GM12878 (cell line): ENCODE measurements around the gene SIMC1. TPM values are rescaled to one million over a fixed set of nuclear protein-coding genes. Genes with fewer than 3 reads are reported as not detected.

Source experiments
- ATAC-seq: fragments of 200-7000 bp; cut with Tn5 transposase; 3 replicates; pipeline ENCODE4 v1.9.1; 2020; ENCODE audit warnings: mild to moderate bottlenecking, moderate library complexity
- BruUV-seq: library from RNA; stranded (reverse); fragments of 400-500 nt; replicated peaks from 2 replicates; lab custom pipeline; 2021; lab: Mats Ljungman, UMichigan
- CTCF ChIA-PET: fragments of 300-600 bp; sonication (Branson Sonifier 250); formaldehyde crosslinking; extraction: SDS; loops from one replicate; lab custom pipeline; 2021; ENCODE audit warnings: inconsistent platforms; lab: Yijun Ruan, JAX
- POLR2A ChIA-PET: fragments of 350-600 bp; formaldehyde crosslinking; extraction: SDS; loops from one replicate; lab custom pipeline; 2021; ENCODE audit warnings: inconsistent platforms; lab: Charles Lee
- RAD21 ChIA-PET: fragments of 300-600 bp; sonication (Branson Sonifier 250); formaldehyde crosslinking; loops from one replicate; lab custom pipeline; 2023; ENCODE audit warnings: antibody characterized with exemption; ENCODE audit not compliant: unreplicated experiment; lab: Charles Lee
- SMC1A ChIA-PET: fragments of 300-600 bp; sonication (Branson Sonifier 250); formaldehyde crosslinking; loops from one replicate; lab custom pipeline; 2023; ENCODE audit not compliant: unreplicated experiment, uncharacterized antibody; lab: Charles Lee
- DNase-seq: peaks from one replicate; pipeline ENCODE4 v3.0.0-alpha.2; 2011; ENCODE audit warnings: low read depth, low spot score
- FAIRE-seq: peaks from 3 replicates; lab custom pipeline; 2011; peaks lifted over from hg19 to GRCh38; lab: Jason Lieb, UNC
- H2AFZ ChIP-seq: 2 replicates; pipeline ENCODE4 v1.6.0; 2011; ENCODE audit warnings: low read depth, low read length, control low read depth; ENCODE audit not compliant: control insufficient read depth
- H3K27ac ChIP-seq: 2 replicates; pipeline ENCODE4 v1.5.1; 2011; ENCODE audit warnings: control low read depth; ENCODE audit not compliant: control insufficient read depth, insufficient read depth
- H3K27me3 ChIP-seq, 2 experiments: replicated peaks in 1 of 2; 2 replicates each; pipeline versions ENCODE4 v1.6.0 to v1.6.1; 2011; ENCODE audit warnings: low read length in 1 of 2; ENCODE audit not compliant: control insufficient read depth in 2 of 2, insufficient read depth in 2 of 2
- H3K36me3 ChIP-seq, 2 experiments: 2 replicates each; pipeline ENCODE4 v1.5.1; 2011; ENCODE audit warnings: low read length in 1 of 2; ENCODE audit not compliant: control insufficient read depth in 2 of 2, insufficient read depth in 2 of 2
- H3K4me1 ChIP-seq: 2 replicates; pipeline ENCODE4 v1.6.1; 2011; ENCODE audit warnings: mild to moderate bottlenecking, low read length, moderate library complexity, mixed read lengths; ENCODE audit not compliant: control insufficient read depth, insufficient read depth
- H3K4me2 ChIP-seq: 2 replicates; pipeline ENCODE4 v1.6.0; 2011; ENCODE audit warnings: control low read depth; ENCODE audit not compliant: control insufficient read depth, insufficient read depth
- H3K4me3 ChIP-seq: fragments of 200-600 bp; sonication (generic); 2 replicates; pipeline ENCODE4 v1.5.1; 2016
- H3K79me2 ChIP-seq: 2 replicates; pipeline ENCODE4 v1.6.0; 2011; ENCODE audit warnings: low read length; ENCODE audit not compliant: control insufficient read depth, insufficient read depth
- H3K9ac ChIP-seq: 2 replicates; pipeline ENCODE4 v1.8.0; 2011; ENCODE audit warnings: low read length, control low read depth, mixed read lengths; ENCODE audit not compliant: control insufficient read depth, insufficient read depth
- H3K9me3 ChIP-seq: replicated peaks from 3 replicates; pipeline ENCODE4 v1.5.1; 2011; ENCODE audit warnings: mild to moderate bottlenecking, low read length; ENCODE audit not compliant: control insufficient read depth, insufficient read depth
- H4K20me1 ChIP-seq: 2 replicates; pipeline ENCODE4 v1.6.0; 2011; ENCODE audit not compliant: control insufficient read depth, insufficient read depth
- CBX5 ChIP-seq: sonication (generic); IDR thresholded peaks from 2 replicates; pipeline ENCODE4 v1.6.1; 2016; ENCODE audit warnings: low read depth, moderate library complexity, mild to moderate bottlenecking, inconsistent platforms
- EED ChIP-seq: sonication (generic); IDR thresholded peaks from 2 replicates; pipeline ENCODE4 v1.6.1; 2016; ENCODE audit warnings: antibody characterized with exemption, low read depth
- GATAD2B ChIP-seq: fragments of 450-650 bp; conservative IDR thresholded peaks from 2 replicates; pipeline ENCODE4 v1.6.1; 2017; ENCODE audit warnings: low read depth, mild to moderate bottlenecking, moderate library complexity
- IRF3 ChIP-seq: fragments of 450-650 bp; IDR thresholded peaks from 2 replicates; pipeline ENCODE4 v1.6.1; 2014; ENCODE audit warnings: mild to moderate bottlenecking
- NFXL1 ChIP-seq: fragments of 450-650 bp; IDR thresholded peaks from 2 replicates; pipeline ENCODE4 v1.6.1; 2017; ENCODE audit warnings: antibody characterized with exemption, mild to moderate bottlenecking, borderline replicate concordance
- NR2C1 ChIP-seq: fragments of 450-650 bp; IDR thresholded peaks from 2 replicates; pipeline ENCODE4 v1.6.1; 2017; ENCODE audit warnings: antibody characterized with exemption, mild to moderate bottlenecking, moderate library complexity
- SUZ12 ChIP-seq: fragments of 200-600 bp; sonication (generic); IDR thresholded peaks from one replicate; pipeline ENCODE4 v1.6.1; 2018; ENCODE audit warnings: antibody characterized with exemption, mild to moderate bottlenecking; ENCODE audit not compliant: unreplicated experiment
- TAF1 ChIP-seq: IDR thresholded peaks from 2 replicates; pipeline ENCODE4 v1.6.1; 2011; ENCODE audit warnings: mild to moderate bottlenecking, low read depth, low read length, borderline replicate concordance
- TBL1XR1 ChIP-seq: IDR thresholded peaks from 2 replicates; pipeline ENCODE4 v1.6.1; 2012; ENCODE audit warnings: low read depth, low read length, improper control_type of control experiment
- YBX1 ChIP-seq: fragments of 450-650 bp; IDR thresholded peaks from 2 replicates; pipeline ENCODE4 v1.6.1; 2016; ENCODE audit warnings: antibody characterized with exemption
- ZNF24 ChIP-seq: fragments of 450-650 bp; IDR thresholded peaks from 2 replicates; pipeline ENCODE4 v1.6.1; 2017; ENCODE audit warnings: antibody characterized with exemption, mild to moderate bottlenecking
- ZZZ3 ChIP-seq: IDR thresholded peaks from 2 replicates; pipeline ENCODE4 v1.6.1; 2011; ENCODE audit warnings: low read depth; ENCODE audit not compliant: control insufficient read depth, insufficient read length
- WGBS: methylation state at CpG from one replicate; pipeline ENCODE4 v1.1.6; 2016; ENCODE audit warnings: low lambda C conversion rate; ENCODE audit not compliant: insufficient replicate concordance, insufficient coverage; ENCODE audit errors: missing lambda C conversion rate; 5-methylcytosine and 5-hydroxymethylcytosine counted together
- in situ Hi-C: fragments of 300-500 bp; cut with MboI; formaldehyde crosslinking; loops from 9 replicates; pipeline ENCODE4 v1.14.3; 2018; ENCODE audit warnings: mixed read lengths
- intact Hi-C: fragments of 100-400 bp; cut with micrococcal nuclease; formaldehyde crosslinking; loops from one replicate; pipeline ENCODE4 v1.14.2; 2022; ENCODE audit not compliant: unreplicated experiment
- polyA plus RNA-seq, 11 experiments: library from polyadenylated mRNA; depleted of rRNA in 4 of 11; unstranded in 6 of 11; stranded (reverse) in 5 of 11; fragments of >200 nt; fragmentation: Nextera tagmentation in 4 of 11; fragmentation: Illumina TruSeq in 1 of 11; extraction: Ambion mirVana in 4 of 11; extraction: Trizol in 1 of 11; gene quantifications; 1 replicate in 1 of 11; 2 replicates in 10 of 11; pipeline versions ENCODE4 v1.2.1 to v1.2.3, GENCODE V29; 2011 to 2016; ENCODE audit warnings: inconsistent platforms in 2 of 11, missing spikeins in 2 of 11, low read depth in 1 of 11
- total RNA-seq, 4 experiments: library from RNA; depleted of rRNA in 3 of 4; stranded (reverse); fragments of >200 nt in 3 of 4; fragmentation: Illumina TruSeq in 1 of 4; extraction: Trizol in 1 of 4; gene quantifications; 2 replicates each; pipeline versions ENCODE4 v1.2.1 to v1.2.3, GENCODE V29; 2013 to 2021
- TF ChIP-seq, protein P1 (sequence below): fragments of 450-650 bp; IDR thresholded peaks from 2 replicates; pipeline ENCODE4 v1.6.1; 2016; ENCODE audit warnings: mild to moderate bottlenecking, moderate library complexity, borderline replicate concordance
- TF ChIP-seq, protein P2 (sequence below): fragments of 450-650 bp; IDR thresholded peaks from 2 replicates; pipeline ENCODE4 v1.6.1; 2018; ENCODE audit warnings: mild to moderate bottlenecking, low read depth, moderate library complexity; ENCODE audit not compliant: partially characterized antibody

Gene SIMC1
- total and polyA plus RNA-seq, 10 of the 15 experiments (the other 5 are each of a cell fraction or from before 2014, with no cell fraction given), result 3.0 to 16.5 (median 10.4) TPM

- Histone ChIP-seq H2AFZ (peak within 1 kb of the TSS; percentile 92), H3K27ac (no peak within 1 kb of the TSS), H4K20me1 (no peaks in the 10 kb centered on the region), H3K9ac (peak within 1 kb of the TSS; percentile 71), H3K4me3 (peak within 1 kb of the TSS; percentile 91), H3K4me2 (peak within 1 kb of the TSS; percentile 98), H3K27me3 (no peaks in the 10 kb centered on the region), H3K9me3 (no peaks in the 10 kb centered on the region), H3K79me2 (peaks cover 10% of the 10 kb centered on the region), H3K4me1 (no peaks in the 10 kb centered on the region; the same call in 1 of the 2 replicates), H3K36me3 (no peaks in the 10 kb centered on the region)
- ATAC-seq (peak; percentile 52), DNase-seq (no peak), FAIRE-seq (no peak)
- BruUV-seq, result no TSS peak
- intact Hi-C loops (loop anchor here (1.0 kb wide), 1 partner anchor 23 kb away; the partner anchor contains the start of genes HIGD2A and NOP16), in situ Hi-C loops (no loop called here)
- CTCF ChIA-PET, result no interaction called here
- RAD21 ChIA-PET, result no interaction called here
- WGBS, result 10% methylated on average over 89 of the region's 108 CpGs
- POLR2A ChIA-PET, result no interaction called here
- SMC1A ChIA-PET, result no interaction called here
- TF ChIP-seq NR2C1 (peak; percentile 50), TBL1XR1 (no peak), NFXL1 (no peak), EED (no peak), ZNF24 (0 out of 2 replicates have a peak, but pooled peaks have one; percentile 11), IRF3 (no peak), CBX5 (no peak), TAF1 (0 out of 2 replicates have a peak, but pooled peaks have one; percentile 22), GATAD2B (peak; percentile 71; the same call in 1 of the 2 replicates), SUZ12 (no peak), ZZZ3 (no peak), YBX1 (no peak)
- TF ChIP-seq, protein P1, sequence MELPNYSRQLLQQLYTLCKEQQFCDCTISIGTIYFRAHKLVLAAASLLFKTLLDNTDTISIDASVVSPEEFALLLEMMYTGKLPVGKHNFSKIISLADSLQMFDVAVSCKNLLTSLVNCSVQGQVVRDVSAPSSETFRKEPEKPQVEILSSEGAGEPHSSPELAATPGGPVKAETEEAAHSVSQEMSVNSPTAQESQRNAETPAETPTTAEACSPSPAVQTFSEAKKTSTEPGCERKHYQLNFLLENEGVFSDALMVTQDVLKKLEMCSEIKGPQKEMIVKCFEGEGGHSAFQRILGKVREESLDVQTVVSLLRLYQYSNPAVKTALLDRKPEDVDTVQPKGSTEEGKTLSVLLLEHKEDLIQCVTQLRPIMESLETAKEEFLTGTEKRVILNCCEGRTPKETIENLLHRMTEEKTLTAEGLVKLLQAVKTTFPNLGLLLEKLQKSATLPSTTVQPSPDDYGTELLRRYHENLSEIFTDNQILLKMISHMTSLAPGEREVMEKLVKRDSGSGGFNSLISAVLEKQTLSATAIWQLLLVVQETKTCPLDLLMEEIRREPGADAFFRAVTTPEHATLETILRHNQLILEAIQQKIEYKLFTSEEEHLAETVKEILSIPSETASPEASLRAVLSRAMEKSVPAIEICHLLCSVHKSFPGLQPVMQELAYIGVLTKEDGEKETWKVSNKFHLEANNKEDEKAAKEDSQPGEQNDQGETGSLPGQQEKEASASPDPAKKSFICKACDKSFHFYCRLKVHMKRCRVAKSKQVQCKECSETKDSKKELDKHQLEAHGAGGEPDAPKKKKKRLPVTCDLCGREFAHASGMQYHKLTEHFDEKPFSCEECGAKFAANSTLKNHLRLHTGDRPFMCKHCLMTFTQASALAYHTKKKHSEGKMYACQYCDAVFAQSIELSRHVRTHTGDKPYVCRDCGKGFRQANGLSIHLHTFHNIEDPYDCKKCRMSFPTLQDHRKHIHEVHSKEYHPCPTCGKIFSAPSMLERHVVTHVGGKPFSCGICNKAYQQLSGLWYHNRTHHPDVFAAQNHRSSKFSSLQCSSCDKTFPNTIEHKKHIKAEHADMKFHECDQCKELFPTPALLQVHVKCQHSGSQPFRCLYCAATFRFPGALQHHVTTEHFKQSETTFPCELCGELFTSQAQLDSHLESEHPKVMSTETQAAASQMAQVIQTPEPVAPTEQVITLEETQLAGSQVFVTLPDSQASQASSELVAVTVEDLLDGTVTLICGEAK, result no peak
- TF ChIP-seq, protein P2, sequence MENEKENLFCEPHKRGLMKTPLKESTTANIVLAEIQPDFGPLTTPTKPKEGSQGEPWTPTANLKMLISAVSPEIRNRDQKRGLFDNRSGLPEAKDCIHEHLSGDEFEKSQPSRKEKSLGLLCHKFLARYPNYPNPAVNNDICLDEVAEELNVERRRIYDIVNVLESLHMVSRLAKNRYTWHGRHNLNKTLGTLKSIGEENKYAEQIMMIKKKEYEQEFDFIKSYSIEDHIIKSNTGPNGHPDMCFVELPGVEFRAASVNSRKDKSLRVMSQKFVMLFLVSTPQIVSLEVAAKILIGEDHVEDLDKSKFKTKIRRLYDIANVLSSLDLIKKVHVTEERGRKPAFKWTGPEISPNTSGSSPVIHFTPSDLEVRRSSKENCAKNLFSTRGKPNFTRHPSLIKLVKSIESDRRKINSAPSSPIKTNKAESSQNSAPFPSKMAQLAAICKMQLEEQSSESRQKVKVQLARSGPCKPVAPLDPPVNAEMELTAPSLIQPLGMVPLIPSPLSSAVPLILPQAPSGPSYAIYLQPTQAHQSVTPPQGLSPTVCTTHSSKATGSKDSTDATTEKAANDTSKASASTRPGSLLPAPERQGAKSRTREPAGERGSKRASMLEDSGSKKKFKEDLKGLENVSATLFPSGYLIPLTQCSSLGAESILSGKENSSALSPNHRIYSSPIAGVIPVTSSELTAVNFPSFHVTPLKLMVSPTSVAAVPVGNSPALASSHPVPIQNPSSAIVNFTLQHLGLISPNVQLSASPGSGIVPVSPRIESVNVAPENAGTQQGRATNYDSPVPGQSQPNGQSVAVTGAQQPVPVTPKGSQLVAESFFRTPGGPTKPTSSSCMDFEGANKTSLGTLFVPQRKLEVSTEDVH, result no peak
Observed at GRCh38 chr5:176365351-176366231, 127.4 kb downstream of the SIMC1 start, which contains the start of gene ARL10. Gene ARL10, plus strand, starts transcription at chr5:176365487. Its CDS starts 77 bp downstream, at chr5:176365564.
